ENCODE data around the gene TBC1D7.

- TF ChIP-seq, protein P1, sequence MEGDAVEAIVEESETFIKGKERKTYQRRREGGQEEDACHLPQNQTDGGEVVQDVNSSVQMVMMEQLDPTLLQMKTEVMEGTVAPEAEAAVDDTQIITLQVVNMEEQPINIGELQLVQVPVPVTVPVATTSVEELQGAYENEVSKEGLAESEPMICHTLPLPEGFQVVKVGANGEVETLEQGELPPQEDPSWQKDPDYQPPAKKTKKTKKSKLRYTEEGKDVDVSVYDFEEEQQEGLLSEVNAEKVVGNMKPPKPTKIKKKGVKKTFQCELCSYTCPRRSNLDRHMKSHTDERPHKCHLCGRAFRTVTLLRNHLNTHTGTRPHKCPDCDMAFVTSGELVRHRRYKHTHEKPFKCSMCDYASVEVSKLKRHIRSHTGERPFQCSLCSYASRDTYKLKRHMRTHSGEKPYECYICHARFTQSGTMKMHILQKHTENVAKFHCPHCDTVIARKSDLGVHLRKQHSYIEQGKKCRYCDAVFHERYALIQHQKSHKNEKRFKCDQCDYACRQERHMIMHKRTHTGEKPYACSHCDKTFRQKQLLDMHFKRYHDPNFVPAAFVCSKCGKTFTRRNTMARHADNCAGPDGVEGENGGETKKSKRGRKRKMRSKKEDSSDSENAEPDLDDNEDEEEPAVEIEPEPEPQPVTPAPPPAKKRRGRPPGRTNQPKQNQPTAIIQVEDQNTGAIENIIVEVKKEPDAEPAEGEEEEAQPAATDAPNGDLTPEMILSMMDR (tag by site-specific recombination; IDR thresholded peaks at IDR 0.05): no peak
- no peak for TF ChIP-seq ZBTB21 (tag by site-specific recombination; IDR thresholded peaks at IDR 0.05)
Observed at GRCh38 chr6:13262302-13263230, 65.8 kb downstream of the TBC1D7 start.

Measured in HEK293 (cell line).